ENCODE results near the gene EDDM13. TPM values are rescaled to one million over a fixed set of nuclear protein-coding genes. Genes with fewer than 3 reads are reported as not detected.
"Not testable (repeated sequence)": the region's sequence is repeated elsewhere in the genome, so short reads cannot be mapped to it uniquely, and the experiment has no call there.

EDDM13 gene
- total RNA-seq, 2 experiments from 2014 or later = not detected

DNA sequence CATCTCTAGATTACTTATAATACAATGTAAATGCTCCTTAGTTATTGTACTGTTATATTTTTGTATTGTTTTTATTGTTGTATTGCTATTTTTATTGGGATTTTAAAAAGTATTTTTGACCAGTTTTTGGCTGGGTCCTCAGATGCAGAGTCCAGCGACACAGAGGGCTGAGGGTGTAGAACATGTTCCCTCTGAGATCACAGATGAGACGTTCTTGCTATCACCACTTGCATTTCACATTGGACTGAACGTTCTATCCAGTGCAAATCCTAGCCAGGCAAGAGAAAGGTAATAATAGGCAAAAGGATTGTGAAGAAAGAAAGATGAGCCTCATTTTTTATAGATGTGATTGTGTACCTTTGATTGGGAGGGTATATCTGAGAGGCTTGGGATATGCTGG, 27.1 kb downstream of the EDDM13 start:
- intact Hi-C loops (cut with micrococcal nuclease) = no loop called here
- Mint-ChIP-seq H3K27ac (no peak overlapping the region), H3K9me3 (no peaks in the 10 kb centered on the region), H3K4me1 (ENCODE audit: low read depth) (peaks cover 12% of the 10 kb centered on the region), H3K4me3 (no peak overlapping the region), H3K36me3 (peaks cover 25% of the 10 kb centered on the region), H3K27me3 (no peaks in the 10 kb centered on the region)
- CTCF ChIA-PET = interaction anchor here (0.6 to 1.7 kb wide), 2 partner anchors 13 to 233 kb away, joined by 3 to 6 read pairs; no protein-coding TSS in a partner anchor
- POLR2A ChIA-PET = interaction anchor here (0.8 kb wide), 1 partner anchor 179 kb away, joined by 3 read pairs; the partner anchor contains the start of gene ZNF787
- DNase-seq = no peak

- ChIA-PET CTCF (no interaction called here), POLR2A (no interaction called here)
- no peak overlapping the region for H3K4me3 Mint-ChIP-seq
- H3K27me3 Mint-ChIP-seq = no peaks in the 10 kb centered on the region
- peaks cover 25% of the 10 kb centered on the region for H3K36me3 Mint-ChIP-seq
- peaks cover 12% of the 10 kb centered on the region for H3K4me1 Mint-ChIP-seq (ENCODE audit: low read depth)
- no peak for DNase-seq
- H3K9me3 Mint-ChIP-seq = no peaks in the 10 kb centered on the region
- intact Hi-C loops (cut with micrococcal nuclease) = no loop called here
- no peak overlapping the region for H3K27ac Mint-ChIP-seq
Measured at GRCh38 chr19:56301155-56301554, 28.6 kb downstream of the EDDM13 start.

GRCh38 chr19:56301886-56302620, 29.5 kb downstream of the EDDM13 start:
- intact Hi-C loops (cut with micrococcal nuclease) = no loop called here
- H3K4me3 Mint-ChIP-seq = no peak overlapping the region
- POLR2A ChIA-PET = no interaction called here
- peaks cover 12% of the 10 kb centered on the region for H3K4me1 Mint-ChIP-seq (ENCODE audit: low read depth)
- H3K9me3 Mint-ChIP-seq = no peaks in the 10 kb centered on the region
- H3K27me3 Mint-ChIP-seq = no peaks in the 10 kb centered on the region
- peak overlapping the region; percentile 42 for H3K27ac Mint-ChIP-seq
- H3K36me3 Mint-ChIP-seq = peaks cover 21% of the 10 kb centered on the region
- CTCF ChIA-PET = no interaction called here
- no peak for DNase-seq

DNA sequence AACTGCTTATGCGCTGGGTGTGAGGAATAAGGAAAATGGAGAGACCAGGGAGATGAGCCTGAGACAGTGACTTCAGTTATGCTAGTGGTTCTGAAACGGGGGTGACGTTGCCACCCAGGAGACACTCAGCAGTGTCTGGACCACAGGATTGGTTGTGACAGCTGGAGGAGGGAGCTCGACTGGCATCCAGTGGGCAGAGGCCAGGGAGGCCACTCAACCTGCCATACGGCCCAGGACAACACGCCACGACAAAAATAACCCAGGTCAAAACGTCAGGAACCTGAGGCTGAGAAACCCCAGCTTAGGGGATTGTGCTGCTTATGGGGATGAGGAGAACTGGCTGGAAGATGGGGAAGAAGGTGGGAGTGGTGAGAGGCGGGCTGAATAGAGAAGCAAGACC, 31.7 kb downstream of the EDDM13 start:
- DNase-seq = no peak
- POLR2A ChIA-PET = no interaction called here
- H3K27me3 Mint-ChIP-seq = no peaks in the 10 kb centered on the region
- H3K4me3 Mint-ChIP-seq = no peak overlapping the region
- H3K4me1 Mint-ChIP-seq (ENCODE audit: low read depth) = peaks cover 12% of the 10 kb centered on the region
- no peaks in the 10 kb centered on the region for H3K9me3 Mint-ChIP-seq
- intact Hi-C loops (cut with micrococcal nuclease) = no loop called here
- CTCF ChIA-PET = no interaction called here
- H3K36me3 Mint-ChIP-seq = peaks cover 19% of the 10 kb centered on the region
- H3K27ac Mint-ChIP-seq = no peak overlapping the region

- ChIA-PET CTCF (no interaction called here), POLR2A (no interaction called here)
- Mint-ChIP-seq H3K36me3 (peaks cover 19% of the 10 kb centered on the region), H3K27ac (no peak overlapping the region), H3K4me1 (ENCODE audit: low read depth) (peaks cover 12% of the 10 kb centered on the region), H3K4me3 (no peak overlapping the region), H3K27me3 (no peaks in the 10 kb centered on the region), H3K9me3 (no peaks in the 10 kb centered on the region)
- DNase-seq = no peak
- intact Hi-C loops (cut with micrococcal nuclease) = no loop called here
Measured at GRCh38 chr19:56306016-56306415, 33.5 kb downstream of the EDDM13 start.

DNA sequence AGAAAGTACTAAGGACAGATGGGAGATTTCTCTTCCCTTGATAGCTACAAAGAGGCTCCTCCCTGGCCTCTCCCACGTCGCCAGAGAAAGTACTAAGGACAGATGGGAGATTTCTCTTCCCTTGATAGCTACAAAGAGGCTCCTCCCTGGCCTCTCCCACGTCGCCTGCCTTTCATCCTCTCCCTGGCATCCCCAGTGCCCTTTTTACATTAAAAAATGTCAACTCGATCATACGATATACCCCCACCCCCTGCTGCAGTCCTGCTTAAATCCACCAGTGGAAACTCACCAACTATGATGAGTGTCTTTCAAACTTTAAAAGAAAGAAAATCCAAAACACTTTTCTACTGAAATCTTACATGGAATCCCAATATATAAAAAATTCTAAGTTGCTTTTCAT, 34.5 kb downstream of the EDDM13 start:
- H3K27ac Mint-ChIP-seq; H3K9me3 Mint-ChIP-seq; intact Hi-C loops (cut with micrococcal nuclease); POLR2A ChIA-PET; H3K4me3 Mint-ChIP-seq; DNase-seq; CTCF ChIA-PET; H3K27me3 Mint-ChIP-seq; H3K4me1 Mint-ChIP-seq (ENCODE audit: low read depth): not testable (repeated sequence)
- peaks cover 19% of the 10 kb centered on the region for H3K36me3 Mint-ChIP-seq

DNA sequence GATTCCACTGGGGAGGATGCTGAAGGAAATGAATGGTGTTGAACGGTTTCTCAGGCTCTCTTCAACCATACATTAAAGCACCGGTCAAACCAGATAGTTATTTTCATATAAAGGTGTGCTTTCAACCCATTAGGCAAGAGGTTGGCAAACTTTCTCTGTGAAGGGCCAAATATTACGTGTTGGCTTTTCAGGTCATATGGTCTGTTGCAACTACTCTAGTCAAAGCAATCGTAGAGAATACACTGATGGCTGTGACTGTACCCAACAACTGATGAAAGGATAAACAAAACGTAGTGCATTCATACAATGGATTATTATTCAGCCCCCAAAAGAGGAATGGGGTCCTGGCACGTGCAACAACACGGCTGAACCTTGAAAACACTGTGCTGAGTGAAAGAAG, 36.2 kb downstream of the EDDM13 start:
- POLR2A ChIA-PET = no interaction called here
- no peak for DNase-seq
- H3K27me3 Mint-ChIP-seq = no peaks in the 10 kb centered on the region
- H3K9me3 Mint-ChIP-seq = no peaks in the 10 kb centered on the region
- peaks cover 15% of the 10 kb centered on the region for H3K4me1 Mint-ChIP-seq (ENCODE audit: low read depth)
- CTCF ChIA-PET = no interaction called here
- peaks cover 22% of the 10 kb centered on the region for H3K36me3 Mint-ChIP-seq
- H3K27ac Mint-ChIP-seq = no peak overlapping the region
- no peak overlapping the region for H3K4me3 Mint-ChIP-seq
- intact Hi-C loops (cut with micrococcal nuclease) = no loop called here

DNA sequence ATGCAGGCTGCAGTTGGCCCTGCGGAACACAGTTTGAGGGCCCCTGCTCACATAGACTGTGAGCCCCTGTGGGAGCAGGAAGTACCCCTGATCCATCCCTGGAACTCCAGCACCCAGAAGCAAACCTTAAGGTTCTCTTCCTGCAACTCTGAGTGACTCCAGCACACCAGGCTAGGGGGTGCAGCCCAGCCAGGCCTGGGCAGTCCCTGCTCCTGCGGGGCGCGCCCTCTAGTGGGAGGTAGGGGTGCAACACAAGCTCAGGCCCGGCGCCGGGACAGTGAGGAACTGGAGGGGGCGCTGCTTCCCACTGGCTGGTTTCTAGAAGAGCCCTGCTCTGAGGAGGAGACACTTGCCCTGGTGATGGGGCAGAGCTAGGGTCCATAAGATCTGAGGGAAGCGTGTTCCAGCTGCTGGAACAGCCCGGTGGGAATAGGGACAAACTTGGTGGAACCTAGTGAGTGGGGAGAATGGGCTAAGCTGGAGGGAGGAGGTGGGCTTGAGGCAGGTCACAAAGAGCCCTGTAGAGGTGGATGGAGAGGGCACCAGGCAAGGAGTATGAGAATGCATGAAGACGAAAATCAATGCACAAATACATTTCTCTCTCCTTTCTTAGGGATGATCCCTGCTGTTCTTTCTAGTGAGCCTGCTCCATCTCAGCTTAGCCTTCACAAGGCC, 37.1 kb downstream of the EDDM13 start:
- DNase-seq = peak; percentile 80
- H3K27ac Mint-ChIP-seq = no peak overlapping the region
- intact Hi-C loops (cut with micrococcal nuclease) = loop anchor here (5.0 to 10.0 kb wide), 2 partner anchors 655 to 1128 kb away; partner anchors contain the start of genes U2AF2 and ZNF749

DNA sequence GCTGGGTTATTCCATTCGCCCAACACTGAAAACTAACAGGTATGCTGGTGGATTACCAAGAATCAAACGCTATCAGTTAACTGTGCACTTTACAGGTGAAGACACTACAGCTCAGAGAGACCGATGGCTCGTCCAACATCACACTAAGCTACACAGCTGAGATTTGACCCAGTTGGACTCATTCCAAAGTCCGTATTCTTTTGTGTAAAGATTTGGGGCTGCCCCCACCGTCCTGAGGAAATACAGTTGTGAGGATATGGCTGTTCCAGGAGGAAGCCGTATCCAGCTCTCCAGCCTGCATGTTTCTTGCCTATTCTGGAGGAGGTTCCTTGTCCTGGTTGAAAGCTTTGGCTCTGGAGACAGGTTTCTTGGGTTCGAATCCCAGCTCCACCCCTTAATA, 37.9 kb downstream of the EDDM13 start:
- Mint-ChIP-seq H3K4me1 (ENCODE audit: low read depth) (peaks cover 19% of the 10 kb centered on the region), H3K36me3 (peaks cover 17% of the 10 kb centered on the region), H3K9me3 (no peaks in the 10 kb centered on the region), H3K27ac (no peak overlapping the region), H3K4me3 (no peak overlapping the region), H3K27me3 (no peaks in the 10 kb centered on the region)
- POLR2A ChIA-PET = no interaction called here
- CTCF ChIA-PET = interaction anchor here (0.6 to 2.0 kb wide), 9 partner anchors 19 to 788 kb away, joined by 3 to 21 read pairs (median 4); no protein-coding TSS in a partner anchor
- intact Hi-C loops (cut with micrococcal nuclease) = loop anchor here (5.0 to 10.0 kb wide), 2 partner anchors 656 to 1127 kb away; partner anchors contain the start of genes U2AF2 and ZNF749
- no peak for DNase-seq

More for the DNA sequence above, 37.1 kb downstream of the EDDM13 start:
- ChIA-PET POLR2A (no interaction called here), CTCF (interaction anchor here (0.6 to 2.0 kb wide), 17 partner anchors 9 to 243 kb away, joined by 3 to 21 read pairs (median 4); no protein-coding TSS in a partner anchor)
- H3K4me1 Mint-ChIP-seq (ENCODE audit: low read depth) = peaks cover 19% of the 10 kb centered on the region
- no peak overlapping the region for H3K4me3 Mint-ChIP-seq
- no peaks in the 10 kb centered on the region for H3K27me3 Mint-ChIP-seq
- H3K36me3 Mint-ChIP-seq = peaks cover 17% of the 10 kb centered on the region
- no peaks in the 10 kb centered on the region for H3K9me3 Mint-ChIP-seq

GRCh38 chr19:56312342-56312741, 39.8 kb downstream of the EDDM13 start:
- intact Hi-C loops (cut with micrococcal nuclease) = loop anchor here (5.0 to 10.0 kb wide), 2 partner anchors 658 to 1125 kb away; partner anchors contain the start of genes U2AF2 and ZNF749
- Mint-ChIP-seq H3K9me3 (no peaks in the 10 kb centered on the region), H3K27ac (no peak overlapping the region), H3K4me1 (ENCODE audit: low read depth) (peaks cover 23% of the 10 kb centered on the region), H3K27me3 (no peaks in the 10 kb centered on the region), H3K4me3 (no peak overlapping the region), H3K36me3 (peaks cover 17% of the 10 kb centered on the region)
- DNase-seq = no peak
- ChIA-PET POLR2A (no interaction called here), CTCF (interaction anchor here (0.5 to 3.7 kb wide), 2 partner anchors 13 to 21 kb away, joined by 3 to 16 read pairs; no protein-coding TSS in a partner anchor)

GRCh38 chr19:56312787-56313657, 40.5 kb downstream of the EDDM13 start:
- ChIA-PET CTCF (interaction anchor here (0.5 to 3.7 kb wide), 4 partner anchors 14 to 60 kb away, joined by 3 to 16 read pairs (median 7); no protein-coding TSS in a partner anchor), POLR2A (no interaction called here)
- peak; percentile 29 for DNase-seq
- H3K4me1 Mint-ChIP-seq (ENCODE audit: low read depth) = peaks cover 23% of the 10 kb centered on the region
- H3K27me3 Mint-ChIP-seq = no peaks in the 10 kb centered on the region
- H3K27ac Mint-ChIP-seq = peak overlapping the region; percentile 97
- no peaks in the 10 kb centered on the region for H3K9me3 Mint-ChIP-seq
- intact Hi-C loops (cut with micrococcal nuclease) = loop anchor here (5.0 to 10.0 kb wide), 2 partner anchors 658 to 1124 kb away; partner anchors contain the start of genes U2AF2 and ZNF749
- H3K36me3 Mint-ChIP-seq = peaks cover 17% of the 10 kb centered on the region
- peak overlapping the region; percentile 23 for H3K4me3 Mint-ChIP-seq

Measured in activated CD4-positive, alpha-beta memory T cell treated with anti-CD3 and anti-CD28 coated beads for 36 hours (primary cell).